Omental fat pad (tissue), 4 donors: Measurements from ENCODE around the gene SLC30A5. TPM values are rescaled to one million over a fixed set of nuclear protein-coding genes. Genes with fewer than 3 reads are reported as not detected.

Source experiments
- ATAC-seq: fragments of 150-250 bp; one replicate; pipeline ENCODE4 v1.9.1; 2016; ENCODE audit warnings: mild to moderate bottlenecking, moderate library complexity; ENCODE audit not compliant: low FRiP score
- DNase-seq: peaks from one replicate; pipeline ENCODE4 v3.0.0-alpha.2; 2019; ENCODE audit warnings: low spot score
- small RNA-seq: library from RNA; depleted of rRNA; stranded (forward); fragments of <200 nt; gene quantifications from one replicate; pipeline ENCODE3, GENCODE V24; 2016
- total RNA-seq, 4 donors: library from RNA; depleted of rRNA; stranded (reverse); fragments of >200 nt; gene quantifications; one replicate each; pipeline ENCODE4 v1.1.0, GENCODE V29; 2016
- TF ChIP-seq, protein P1 (sequence below), 3 donors: fragments of 450-650 bp; IDR thresholded peaks; one replicate each; pipeline ENCODE4 v1.5.1; 2016 to 2017; ENCODE audit warnings: antibody characterized with exemption in 3 of 3, mild to moderate bottlenecking in 3 of 3, moderate library complexity in 2 of 3

The SLC30A5 gene
- total RNA-seq, 4 donors from 2014 or later = 39.1 to 52.6 (median 42.3) TPM

- ATAC-seq = no peak
- no peak for DNase-seq
- TF ChIP-seq, protein P1, sequence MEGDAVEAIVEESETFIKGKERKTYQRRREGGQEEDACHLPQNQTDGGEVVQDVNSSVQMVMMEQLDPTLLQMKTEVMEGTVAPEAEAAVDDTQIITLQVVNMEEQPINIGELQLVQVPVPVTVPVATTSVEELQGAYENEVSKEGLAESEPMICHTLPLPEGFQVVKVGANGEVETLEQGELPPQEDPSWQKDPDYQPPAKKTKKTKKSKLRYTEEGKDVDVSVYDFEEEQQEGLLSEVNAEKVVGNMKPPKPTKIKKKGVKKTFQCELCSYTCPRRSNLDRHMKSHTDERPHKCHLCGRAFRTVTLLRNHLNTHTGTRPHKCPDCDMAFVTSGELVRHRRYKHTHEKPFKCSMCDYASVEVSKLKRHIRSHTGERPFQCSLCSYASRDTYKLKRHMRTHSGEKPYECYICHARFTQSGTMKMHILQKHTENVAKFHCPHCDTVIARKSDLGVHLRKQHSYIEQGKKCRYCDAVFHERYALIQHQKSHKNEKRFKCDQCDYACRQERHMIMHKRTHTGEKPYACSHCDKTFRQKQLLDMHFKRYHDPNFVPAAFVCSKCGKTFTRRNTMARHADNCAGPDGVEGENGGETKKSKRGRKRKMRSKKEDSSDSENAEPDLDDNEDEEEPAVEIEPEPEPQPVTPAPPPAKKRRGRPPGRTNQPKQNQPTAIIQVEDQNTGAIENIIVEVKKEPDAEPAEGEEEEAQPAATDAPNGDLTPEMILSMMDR (IDR thresholded peaks at IDR 0.05) = no peak
These were observed 73.7 kb downstream of the SLC30A5 start for GRCh38 chr5:69167493-69167855.

GRCh38 chr5:69167929-69168328 lies 74.1 kb downstream of the SLC30A5 start:
- no peak for DNase-seq
- no peak for ATAC-seq
- TF ChIP-seq, protein P1 (IDR thresholded peaks at IDR 0.05) = no peak

- no peak for ATAC-seq
- TF ChIP-seq, protein P1 (IDR thresholded peaks at IDR 0.05) = no peak
- DNase-seq = no peak
These were observed 76.7 kb downstream of the SLC30A5 start for GRCh38 chr5:69170495-69170894.

DNA sequence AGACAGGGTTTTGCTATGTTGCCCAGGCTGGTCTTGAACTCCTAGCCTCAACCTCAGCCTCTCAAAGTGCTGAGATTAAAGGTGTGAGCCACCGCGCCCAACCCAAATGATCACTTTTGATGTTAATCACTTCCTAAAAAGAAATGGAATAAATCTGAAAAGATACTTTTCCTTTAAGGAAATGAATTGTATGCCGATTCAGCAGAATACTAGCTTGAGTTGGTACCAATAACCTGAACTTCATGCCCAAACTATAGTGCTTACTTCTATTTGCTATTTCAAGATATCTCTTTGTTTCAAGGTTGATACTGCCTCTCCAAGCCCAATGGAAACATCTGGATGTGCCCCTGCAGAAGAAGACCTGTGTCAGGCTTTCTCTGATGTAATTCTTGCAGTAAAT lies 77.2 kb downstream of the SLC30A5 start:
- ATAC-seq = no peak

More for the DNA sequence above, 77.2 kb downstream of the SLC30A5 start:
- DNase-seq = no peak
- TF ChIP-seq, protein P1 (IDR thresholded peaks at IDR 0.05) = no peak

Small RNA genes within 50 kb of the gene (small RNA-seq; reads per million reads assigned to genes)
- gene SNORA50D = not detected
- gene SUMO2P4 = not detected

Other genes with a start within 250 kb of the SLC30A5 start
- gene CCNB1, start 73.1 kb downstream of the SLC30A5 start, total RNA-seq = 10 to 100 TPM in 1 of 4 donors, 1 to 10 TPM in 3; 1.9 to 11.9 (median 2.7) TPM
- gene CENPH, start 95.6 kb downstream of the SLC30A5 start, total RNA-seq = 1 to 10 TPM; 1.0 to 2.5 (median 2.0) TPM
- gene CDK7, start 140.9 kb downstream of the SLC30A5 start, total RNA-seq = 10 to 100 TPM; 12.1 to 19.3 (median 15.5) TPM
- gene CCDC125, start 238.8 kb downstream of the SLC30A5 start, total RNA-seq = 1 to 10 TPM; 5.2 to 9.1 (median 5.8) TPM